CD4-positive, alpha-beta T cell treated with Interleukin-6 at 100 ng/mL for 8 hours (primary cell): ENCODE measurements around the gene SHKBP1.

Source experiments
- DNase-seq: peaks from one replicate; pipeline ENCODE4 v3.0.0-alpha.2; 2020; ENCODE audit warnings: mixed read lengths, low spot score

The SHKBP1 gene

DNA sequence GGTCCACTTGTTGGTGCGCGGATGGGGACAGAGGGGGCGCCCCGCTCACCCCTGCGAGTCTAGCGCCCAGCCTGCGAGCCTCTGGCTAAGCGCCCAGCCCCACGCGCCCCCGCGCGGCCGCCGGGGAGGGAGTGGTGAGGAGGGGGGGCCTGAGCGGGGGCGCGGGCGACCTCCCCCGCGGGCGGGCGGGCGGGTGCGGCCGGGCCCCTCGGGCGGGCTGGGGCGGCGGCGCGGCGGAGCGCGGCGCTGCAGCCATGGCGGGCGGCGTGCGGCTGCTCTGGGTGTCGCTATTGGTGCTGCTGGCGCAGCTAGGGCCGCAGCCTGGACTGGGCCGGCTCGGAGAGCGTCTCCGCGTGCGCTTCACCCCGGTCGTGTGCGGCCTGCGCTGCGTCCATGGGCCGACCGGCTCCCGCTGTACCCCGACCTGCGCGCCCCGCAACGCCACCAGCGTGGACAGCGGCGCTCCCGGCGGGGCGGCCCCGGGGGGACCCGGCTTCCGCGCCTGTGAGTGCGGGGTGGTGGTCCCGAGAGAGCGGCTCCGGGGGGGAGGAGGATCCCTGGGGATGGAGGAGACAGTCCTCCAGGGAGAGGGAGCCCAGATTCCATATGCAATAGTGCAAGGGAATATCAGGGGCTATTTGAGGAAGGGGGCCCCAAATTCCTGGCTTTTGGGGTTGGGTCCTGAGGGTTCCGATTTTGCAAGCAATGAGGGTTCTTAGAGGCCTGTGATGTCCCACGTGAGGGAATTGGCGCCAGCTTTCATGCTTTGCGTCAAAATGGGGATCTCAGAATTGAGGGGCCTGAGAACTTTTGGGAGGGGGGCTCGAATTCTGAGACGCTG is 24.7 kb downstream of the SHKBP1 start, which contains the start of gene LTBP4:
Gene LTBP4, plus strand, starts transcription at position 236 of the 841 bp plus-strand sequence. Its CDS starts 19 bp downstream, at position 255.
- DNase-seq: no peak

DNA sequence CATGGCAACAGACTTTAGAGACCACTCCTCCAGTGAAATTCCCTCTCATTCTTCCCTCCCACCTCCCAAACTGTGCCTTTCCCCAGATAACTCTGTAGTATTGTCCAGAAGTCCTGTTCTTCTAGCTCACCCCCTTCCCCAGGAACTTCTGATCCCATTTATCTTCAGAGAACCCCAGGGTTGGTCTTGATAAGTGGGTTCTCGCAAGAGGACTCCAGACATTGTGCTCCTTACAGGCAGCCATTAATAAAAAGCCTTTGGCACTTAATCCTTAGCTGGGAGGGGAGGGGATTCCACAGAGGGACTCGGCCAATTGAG is 26.4 kb downstream of the SHKBP1 start:
- no peak for DNase-seq

DNA sequence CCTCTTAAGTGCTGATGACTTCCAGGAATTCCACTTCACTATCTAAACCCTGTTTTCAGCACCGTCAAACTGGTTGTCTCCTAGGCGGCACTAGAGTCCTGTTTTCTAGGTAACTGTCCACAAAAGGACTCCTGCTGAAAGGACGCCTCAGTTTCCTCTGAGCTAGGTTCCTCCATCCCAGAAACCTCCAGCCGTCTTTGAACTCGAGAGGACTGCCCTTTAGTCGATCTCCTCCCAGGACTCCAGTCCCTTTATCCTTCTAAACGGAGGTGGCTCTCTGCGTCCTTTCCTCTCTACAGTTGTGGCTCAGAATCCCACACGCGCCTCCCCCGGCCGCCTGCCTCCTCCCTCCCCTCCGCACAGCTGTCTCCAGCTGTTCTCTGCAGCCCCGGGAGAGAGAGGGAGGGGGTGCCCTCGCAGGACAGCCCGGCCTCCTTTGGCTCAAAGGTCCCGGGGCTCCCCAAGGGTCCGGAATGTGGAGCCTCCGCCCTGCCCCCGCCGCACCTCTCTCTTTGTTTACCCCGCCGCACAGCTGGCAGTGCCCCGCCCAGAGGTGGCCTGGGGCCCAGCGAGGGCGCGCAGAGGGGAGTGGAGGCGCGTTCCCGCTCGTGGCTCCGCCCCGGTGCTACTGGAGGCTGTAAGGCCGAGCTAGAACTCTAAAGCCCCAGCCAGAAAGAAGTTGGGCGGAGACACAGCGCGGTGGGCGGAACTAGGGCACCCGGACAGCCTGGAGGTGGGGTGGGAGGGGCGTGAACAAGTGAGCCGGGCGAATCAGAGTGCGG is 26.9 kb downstream of the SHKBP1 start:
- peak; percentile 98 for DNase-seq

DNA sequence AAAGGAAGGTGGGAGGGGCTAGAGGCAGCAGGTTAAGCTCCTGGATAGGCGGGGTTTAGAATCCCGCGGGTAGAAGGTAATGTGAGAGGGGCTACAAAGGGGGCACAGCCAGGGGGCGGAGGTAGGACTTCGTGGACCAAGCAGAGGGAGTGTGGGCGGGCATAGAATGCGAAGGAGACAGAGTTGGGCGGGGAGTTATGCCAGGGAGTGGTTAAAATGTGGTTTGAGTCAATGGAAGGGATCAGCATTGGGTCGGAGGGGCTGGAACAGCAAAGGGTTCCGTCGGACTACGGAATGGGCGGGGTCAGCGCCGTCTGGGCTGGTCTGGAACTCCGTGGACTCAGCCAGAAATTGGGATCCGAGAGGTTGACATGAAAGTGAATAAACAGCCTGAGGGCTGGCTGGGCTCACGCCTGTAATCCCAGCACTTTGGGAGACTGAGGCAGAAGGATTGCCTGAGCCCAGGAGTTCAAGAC is 27.5 kb downstream of the SHKBP1 start:
- no peak for DNase-seq

DNA sequence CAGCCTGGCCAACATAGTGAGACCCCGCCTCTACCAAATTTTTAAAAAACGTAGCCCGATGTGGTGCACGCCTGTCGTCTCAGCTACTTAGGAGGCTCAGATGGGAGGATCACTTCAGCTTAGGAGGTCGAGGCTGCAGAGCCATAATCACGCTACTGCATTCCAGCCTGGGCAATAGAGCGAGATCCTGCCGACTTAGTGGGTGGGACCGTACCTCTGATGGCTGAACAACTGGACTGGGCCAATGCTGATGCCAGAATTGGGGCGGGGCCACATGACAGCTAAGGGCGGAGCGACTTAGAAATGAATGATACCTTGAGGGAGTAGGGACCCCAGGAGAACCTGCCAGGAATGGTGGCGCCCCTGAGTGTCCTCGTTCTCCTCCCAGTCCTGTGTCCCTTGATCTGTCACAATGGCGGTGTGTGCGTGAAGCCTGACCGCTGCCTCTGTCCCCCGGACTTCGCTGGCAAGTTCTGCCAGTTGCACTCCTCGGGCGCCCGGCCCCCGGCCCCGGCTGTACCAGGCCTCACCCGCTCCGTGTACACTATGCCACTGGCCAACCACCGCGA is 28.1 kb downstream of the SHKBP1 start:
- no peak for DNase-seq

DNA sequence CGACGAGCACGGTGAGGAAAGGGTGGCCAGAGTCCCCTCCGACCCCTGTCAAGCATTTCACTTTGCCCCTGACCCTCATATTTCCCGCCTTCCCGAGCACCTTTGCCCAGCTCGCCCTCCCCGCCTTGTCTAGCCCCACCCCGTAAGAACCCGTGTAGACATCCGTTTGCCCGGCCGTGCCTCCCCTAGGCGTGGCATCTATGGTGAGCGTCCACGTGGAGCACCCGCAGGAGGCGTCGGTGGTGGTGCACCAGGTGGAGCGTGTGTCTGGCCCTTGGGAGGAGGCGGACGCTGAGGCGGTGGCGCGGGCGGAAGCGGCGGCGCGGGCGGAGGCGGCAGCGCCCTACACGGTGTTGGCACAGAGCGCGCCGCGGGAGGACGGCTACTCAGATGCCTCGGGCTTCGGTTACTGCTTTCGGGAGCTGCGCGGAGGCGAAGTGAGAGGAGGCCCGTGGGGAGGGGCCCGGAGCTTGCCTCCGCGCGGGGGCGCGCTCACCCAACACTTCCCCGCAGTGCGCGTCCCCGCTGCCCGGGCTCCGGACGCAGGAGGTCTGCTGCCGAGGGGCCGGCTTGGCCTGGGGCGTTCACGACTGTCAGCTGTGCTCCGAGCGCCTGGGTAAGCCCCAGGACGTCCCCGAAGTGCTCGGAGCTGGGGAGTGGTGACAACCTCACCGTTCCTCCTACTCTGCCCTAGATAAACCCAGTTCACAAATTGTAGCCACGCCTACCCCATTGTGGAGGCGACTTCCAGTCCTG is 28.7 kb downstream of the SHKBP1 start:
- DNase-seq: peak; percentile 86

DNA sequence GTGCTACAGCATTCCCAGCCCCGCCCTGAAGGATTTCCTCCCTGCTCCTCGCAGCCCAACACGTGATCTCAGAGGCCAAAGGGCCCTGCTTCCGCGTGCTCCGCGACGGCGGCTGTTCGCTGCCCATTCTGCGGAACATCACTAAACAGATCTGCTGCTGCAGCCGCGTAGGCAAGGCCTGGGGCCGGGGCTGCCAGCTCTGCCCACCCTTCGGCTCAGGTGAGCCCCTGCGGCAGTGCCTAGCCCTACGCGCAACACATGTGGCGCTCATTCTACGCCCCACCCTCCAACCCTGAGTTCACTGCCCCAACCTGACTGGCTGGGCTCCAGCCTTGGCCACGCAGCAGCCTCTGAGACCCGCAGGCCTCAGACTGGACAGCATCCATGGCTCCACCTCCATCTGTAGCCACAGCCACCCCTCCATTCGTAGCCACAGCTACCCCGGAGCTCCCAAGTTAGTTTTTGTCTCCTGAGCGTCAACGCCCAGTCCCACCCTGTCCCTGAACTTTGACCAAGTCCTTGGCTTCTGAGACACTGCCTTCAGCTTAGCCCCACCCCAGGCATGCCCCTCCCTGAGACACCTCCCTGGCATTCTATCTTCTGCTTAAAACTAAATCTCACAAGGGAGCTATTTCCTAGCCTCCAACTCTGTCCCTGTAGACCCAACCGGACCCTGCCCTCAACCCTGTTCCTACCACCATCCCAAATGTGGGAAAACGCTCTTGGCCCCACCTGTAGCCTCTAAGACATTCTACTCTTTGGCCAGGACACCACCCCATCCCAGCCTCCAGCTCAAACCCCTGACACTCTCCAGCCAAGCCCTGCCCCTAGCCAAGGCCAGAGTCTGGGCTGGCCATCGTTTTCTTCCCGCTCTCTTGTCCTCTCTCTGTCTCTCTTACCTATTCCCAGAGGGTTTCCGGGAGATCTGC is 30.9 kb downstream of the SHKBP1 start:
- no peak for DNase-seq

DNA sequence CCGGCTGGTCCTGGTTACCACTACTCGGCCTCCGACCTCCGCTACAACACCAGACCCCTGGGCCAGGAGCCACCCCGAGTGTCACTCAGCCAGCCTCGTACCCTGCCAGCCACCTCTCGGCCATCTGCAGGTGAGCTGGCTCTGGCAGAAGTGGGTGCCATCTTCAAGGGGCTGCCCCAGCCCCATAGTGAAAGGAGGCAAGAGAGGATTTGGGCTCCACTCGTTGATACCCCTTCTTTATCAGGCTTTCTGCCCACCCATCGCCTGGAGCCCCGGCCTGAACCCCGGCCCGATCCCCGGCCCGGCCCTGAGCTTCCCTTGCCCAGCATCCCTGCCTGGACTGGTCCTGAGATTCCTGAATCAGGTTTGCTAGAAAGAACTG is 31.6 kb downstream of the SHKBP1 start:
- DNase-seq: no peak

DNA sequence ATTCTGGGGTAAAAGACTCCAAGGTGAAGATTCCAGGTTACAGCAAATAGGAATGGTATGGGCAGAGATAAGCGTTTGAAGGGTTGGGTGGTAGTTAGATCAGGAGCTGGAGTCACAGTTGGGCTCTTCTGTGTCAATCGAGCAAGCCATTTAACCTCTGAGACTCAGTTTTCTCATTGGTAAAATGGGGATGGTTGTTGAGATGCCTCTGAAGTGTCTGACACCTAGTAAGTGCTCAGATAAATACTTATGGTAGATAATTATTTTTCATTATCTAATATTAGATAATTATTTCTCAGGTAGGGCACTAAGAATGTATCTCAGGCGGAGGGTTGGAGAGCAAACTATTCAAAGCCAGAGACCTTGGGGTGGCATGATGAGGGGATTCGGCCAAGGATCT is 32.3 kb downstream of the SHKBP1 start:
- no peak for DNase-seq

DNA sequence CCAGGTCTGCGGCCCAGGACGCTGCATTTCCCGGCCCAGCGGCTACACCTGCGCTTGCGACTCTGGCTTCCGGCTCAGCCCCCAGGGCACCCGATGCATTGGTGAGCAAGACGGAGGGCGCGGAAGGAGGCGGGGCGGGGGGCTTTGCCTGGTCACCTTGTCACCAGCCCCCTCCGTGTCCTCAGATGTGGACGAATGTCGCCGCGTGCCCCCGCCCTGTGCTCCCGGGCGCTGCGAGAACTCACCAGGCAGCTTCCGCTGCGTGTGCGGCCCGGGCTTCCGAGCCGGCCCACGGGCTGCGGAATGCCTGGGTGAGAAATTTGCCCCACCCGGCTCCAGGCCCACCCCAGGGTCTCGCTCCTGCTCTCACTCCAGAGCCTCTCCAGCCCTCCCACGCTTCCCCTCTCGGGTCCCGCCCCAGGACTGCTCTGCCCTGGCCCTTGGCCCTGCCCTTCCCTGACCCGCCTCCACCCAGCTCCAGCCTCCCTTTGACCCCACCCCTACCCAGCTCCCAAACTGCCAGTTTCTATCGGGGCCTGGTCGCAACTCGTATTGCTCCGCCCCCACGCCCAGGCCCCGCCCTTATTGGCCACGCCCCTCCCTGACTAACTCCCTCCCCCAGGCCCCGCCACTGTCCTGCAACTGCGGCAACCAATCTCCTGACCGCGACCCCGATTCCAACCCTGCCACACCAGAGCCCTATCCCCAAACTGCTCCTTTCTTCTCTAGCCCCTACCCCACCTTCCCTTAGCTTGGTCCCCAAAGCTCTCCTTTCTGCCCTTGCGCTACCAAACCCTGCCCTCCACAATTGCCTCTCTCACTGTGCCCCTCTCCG is 33.1 kb downstream of the SHKBP1 start:
- peak; percentile 85 for DNase-seq

DNA sequence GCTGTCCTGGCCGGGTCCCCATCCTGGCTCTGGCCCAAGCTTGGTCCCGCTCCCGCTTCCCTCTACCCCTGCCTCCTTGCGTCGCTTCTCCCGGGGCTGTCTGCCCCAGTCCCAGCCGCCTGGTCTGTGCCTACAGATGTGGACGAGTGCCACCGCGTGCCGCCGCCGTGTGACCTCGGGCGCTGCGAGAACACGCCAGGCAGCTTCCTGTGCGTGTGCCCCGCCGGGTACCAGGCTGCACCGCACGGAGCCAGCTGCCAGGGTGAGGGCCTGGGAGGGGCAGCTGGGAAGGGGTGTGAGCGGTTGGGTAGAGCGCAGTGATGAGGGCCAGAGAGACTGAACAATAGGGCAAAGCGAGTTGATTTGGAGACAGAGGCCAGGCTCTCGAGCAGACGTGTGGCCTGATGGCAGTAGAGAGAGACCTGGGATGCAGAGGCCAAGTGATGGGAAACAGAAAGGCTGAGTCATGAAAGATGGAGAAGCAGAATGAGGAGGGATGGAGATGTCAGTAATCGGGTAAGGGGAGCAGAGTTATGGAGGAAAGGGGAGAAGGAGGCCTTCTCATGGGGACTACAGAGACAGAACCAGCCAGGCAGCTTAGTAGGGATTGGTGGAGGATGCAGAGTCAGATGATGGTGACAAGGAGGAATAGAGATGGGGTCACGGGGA is 33.9 kb downstream of the SHKBP1 start:
- DNase-seq: peak; percentile 66

DNA sequence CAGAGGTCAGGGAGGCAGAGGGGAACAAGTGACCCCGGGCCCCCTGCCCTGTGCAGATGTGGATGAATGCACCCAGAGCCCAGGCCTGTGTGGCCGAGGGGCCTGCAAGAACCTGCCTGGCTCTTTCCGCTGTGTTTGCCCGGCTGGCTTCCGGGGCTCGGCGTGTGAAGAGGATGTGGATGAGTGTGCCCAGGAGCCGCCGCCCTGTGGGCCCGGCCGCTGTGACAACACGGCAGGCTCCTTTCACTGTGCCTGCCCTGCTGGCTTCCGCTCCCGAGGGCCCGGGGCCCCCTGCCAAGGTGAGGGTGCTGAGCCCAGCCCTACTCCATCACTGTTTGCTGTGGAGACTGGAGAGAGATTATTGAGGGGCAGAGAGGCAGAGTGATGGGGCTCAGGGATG is 34.4 kb downstream of the SHKBP1 start:
- no peak for DNase-seq

DNA sequence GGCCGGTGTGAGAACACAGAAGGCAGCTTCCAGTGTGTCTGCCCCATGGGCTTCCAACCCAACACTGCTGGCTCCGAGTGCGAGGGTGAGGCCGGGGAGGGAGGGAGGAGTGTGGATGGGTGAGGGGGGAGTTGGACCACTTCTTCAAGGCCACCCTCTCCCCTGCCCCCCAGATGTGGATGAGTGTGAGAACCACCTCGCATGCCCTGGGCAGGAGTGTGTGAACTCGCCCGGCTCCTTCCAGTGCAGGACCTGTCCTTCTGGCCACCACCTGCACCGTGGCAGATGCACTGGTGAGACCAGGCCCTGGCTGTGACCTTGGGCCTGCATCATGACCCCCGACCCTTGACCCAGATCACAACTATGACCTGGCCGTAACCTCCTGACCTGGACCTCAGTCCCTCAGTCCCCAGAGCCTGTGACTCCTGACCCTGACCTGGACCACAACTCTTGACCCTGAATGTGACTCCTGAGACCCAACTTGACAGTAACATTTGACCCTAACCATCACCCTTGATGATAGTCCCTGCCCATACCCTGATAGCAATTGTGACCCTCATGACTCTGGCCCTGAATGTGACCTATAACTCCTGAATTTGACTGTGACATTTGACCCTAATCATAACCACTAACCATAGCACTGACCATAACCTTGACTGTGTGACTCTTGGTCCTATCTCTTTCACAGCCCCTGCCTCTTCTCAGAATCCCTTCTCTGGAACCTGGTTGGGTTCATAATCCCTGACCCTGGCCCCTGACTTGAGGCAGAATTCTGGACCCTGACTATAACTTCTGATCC is 35.4 kb downstream of the SHKBP1 start:
- DNase-seq: no peak

DNA sequence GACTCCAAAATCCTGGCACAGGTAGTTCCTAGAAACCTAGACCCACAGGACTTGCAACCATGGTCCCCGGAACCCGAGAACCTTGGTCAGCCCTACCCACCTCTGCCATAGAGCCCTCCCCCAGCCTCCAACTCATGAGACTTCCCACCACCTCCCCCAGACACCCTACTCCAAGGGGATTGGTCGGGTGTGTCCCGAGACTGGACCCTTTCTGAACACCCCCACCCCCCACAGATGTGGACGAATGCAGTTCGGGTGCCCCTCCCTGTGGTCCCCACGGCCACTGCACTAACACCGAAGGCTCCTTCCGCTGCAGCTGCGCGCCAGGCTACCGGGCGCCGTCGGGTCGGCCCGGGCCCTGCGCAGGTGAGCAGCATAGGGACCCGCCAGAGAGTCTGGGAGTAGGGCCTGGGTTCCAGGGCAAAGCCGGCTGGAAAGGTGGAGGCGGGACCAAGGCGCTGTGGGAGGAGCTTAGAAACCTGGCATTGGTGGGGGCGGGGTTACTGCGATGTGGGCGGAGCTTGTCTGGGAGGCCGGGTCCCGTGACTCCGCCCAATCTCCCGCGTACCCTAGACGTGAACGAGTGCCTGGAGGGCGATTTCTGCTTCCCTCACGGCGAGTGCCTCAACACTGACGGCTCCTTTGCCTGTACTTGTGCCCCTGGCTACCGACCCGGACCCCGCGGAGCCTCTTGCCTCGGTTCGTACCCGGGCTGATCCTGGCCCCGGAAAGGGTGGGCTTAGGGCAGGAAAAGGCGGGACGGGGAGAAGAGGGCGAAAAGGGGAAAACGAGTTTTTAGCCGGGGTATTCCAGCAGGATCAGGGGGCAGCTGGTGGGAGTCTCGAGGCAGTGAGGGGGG is 36.4 kb downstream of the SHKBP1 start:
- peak; percentile 49 for DNase-seq

DNA sequence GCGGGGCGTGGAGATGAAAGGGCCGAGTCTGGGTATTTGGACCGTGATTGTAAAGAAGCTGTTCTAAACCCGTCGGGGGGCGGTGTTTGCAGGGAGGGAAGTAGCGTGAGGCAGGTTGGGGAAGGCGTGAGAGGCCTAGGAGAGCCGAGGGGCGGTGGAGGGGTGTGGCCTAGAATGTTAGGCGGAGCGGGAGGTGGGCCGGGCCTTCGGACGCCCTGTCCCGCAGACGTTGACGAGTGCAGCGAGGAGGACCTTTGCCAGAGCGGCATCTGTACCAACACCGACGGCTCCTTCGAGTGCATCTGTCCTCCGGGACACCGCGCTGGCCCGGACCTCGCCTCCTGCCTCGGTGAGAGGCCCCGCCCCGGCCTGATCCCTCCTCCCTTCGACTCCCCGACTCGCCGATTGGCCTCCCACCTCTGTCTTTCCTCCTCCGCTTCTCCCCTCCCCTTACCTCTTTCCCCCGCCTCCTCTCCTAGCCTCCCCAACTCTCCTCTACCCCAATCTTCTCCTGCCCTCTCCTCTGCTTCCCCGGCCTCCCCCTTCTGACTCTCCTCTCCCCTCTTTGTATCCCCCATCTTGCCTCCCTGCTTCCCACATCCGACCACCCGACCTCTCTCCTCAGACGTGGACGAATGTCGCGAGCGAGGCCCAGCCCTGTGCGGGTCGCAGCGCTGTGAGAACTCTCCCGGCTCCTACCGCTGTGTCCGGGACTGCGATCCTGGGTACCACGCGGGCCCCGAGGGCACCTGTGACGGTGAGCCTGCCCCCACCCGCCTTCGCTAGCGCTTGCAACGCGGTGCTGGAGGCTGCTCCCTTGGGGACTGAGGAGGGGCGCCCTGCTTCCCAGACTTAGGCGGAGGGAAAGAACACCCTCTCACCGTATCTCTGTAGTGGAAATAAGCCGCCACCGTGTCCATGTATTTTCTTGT is 37.3 kb downstream of the SHKBP1 start:
- peak; percentile 82 for DNase-seq

DNA sequence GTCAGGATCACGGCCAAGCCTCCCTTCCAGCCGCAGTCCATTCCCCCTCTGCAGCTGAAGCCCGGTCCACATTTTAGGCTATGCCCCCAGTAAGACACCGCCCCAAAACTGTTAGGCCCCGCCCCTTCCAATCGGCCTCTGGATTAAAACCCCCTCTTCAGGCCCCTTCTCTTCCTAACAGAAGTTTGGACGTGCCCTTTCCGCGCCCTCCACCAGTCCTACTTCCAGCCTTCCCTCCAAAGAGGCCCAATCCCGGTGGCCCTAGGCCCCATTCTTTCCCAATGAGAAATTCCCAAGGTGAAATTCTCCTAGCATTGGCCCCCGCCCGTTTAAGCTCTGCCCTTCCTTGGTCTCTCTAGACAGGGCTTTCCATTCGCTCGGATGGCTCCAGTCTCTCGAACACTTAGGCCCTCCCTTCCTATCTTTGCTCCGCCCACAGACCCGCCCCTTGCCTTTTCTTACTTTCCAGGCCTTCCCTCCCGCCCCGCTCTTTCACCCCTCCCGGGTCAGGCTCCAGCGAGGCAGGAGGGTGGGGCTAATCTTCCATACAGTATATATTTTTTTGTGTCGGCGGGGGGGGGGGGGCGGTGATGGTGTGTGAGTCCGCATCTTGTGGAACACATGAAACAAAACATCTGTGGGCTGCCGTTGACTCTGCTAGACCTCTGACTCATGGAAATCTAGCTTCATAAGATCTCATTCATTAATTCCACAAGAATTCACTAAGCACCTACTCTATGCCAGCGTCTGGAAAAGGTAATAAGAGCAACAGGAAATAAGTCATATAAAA is 38.1 kb downstream of the SHKBP1 start:
- peak; percentile 78 for DNase-seq
